DMS53 treated with DMSO at 0.1 percent for 48 hours (cell line): ENCODE measurements around the gene PGA4.
"Not testable (repeated sequence)": the region's sequence is repeated elsewhere in the genome, so short reads cannot be mapped to it uniquely, and the experiment has no call there.

Experiments used
- DNase-seq: peaks from one replicate; lab custom pipeline; 2025; ENCODE audit not compliant: unreplicated experiment; lab: John Stamatoyannopoulos, UW

PGA4 gene

DNA sequence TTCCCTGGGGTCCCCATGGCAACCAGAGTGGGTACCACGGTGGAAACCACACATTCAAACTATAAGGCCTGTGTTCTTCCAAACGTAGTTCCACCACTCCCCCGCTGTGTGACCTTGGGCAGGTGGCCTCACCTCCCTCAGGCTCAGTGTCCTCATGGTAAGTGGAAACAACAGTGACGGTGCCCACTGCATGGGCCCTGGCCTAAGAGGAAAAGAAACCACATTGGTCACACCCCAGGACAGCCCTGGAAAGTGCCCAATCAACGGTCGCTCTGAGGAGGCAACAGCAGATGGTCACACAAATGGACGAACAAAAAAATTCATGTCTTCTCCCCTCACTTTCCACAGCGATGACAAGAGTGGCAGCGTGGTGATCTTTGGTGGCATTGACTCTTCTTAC, 25.9 kb downstream of the PGA4 start:
- DNase-seq, result not testable (repeated sequence)

DNA sequence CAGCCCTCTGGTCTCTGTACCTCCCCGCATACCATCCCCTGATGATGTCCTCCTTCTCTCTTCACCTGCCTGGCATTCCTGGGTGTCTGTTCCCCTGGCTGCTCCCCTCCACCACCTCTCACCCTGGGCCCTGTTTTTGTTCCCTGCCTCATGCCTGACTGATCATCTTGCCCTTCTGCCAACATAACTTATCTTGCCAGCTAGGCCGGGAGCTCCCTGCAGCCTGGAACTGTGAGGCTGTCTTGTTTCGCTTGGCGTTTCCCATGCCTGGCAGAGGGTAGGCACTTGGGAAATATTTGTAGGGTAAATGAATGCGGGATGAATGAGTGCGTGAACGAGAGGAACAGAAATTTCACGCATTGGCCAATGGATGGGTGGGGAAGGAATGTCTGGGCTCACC, 27.1 kb downstream of the PGA4 start:
- DNase-seq, result not testable (repeated sequence)

DNA sequence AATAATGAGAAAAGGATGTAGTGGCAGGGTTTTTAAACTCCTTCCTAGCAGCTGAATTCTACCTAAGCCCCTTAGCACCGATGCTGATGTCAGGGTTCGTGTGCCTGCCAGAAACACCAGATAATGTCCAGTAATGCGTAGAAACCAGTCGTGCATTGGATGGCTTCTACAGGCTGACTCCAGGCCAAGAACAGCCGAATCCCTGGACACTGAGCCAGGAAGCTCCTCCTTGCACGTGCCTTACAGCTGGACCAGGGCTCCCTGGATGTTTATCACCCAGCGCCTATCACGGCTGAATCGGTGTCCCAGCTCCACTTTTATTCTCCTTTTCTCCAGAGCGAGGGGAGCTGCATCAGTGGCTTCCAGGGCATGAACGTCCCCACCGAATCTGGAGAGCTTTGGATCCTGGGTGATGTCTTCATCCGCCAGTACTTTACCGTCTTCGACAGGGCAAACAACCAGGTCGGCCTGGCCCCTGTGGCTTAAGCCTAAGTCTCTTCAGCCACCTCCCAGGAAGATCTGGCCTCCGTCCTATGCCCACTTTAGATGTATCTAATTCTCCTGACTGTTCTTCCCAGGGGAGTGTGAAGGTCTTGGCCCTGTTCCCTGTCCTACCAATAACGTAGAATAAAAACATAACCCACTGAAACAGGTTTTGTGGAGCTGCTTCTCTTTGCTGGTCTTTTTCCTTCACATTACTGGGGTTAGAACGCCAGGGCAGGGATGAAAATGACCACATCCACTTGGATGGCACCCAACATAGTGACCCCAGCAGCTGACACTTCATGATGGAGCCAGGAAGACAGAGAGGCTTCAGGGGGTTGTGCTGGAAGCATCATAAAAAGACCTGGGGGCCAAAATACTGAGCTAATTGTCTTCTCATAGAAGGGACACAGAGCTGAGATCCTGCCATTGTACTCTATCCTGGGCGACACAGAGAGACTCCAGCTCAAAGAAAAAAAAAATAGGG, 28.9 kb downstream of the PGA4 start:
- not testable (repeated sequence) for DNase-seq

DNA sequence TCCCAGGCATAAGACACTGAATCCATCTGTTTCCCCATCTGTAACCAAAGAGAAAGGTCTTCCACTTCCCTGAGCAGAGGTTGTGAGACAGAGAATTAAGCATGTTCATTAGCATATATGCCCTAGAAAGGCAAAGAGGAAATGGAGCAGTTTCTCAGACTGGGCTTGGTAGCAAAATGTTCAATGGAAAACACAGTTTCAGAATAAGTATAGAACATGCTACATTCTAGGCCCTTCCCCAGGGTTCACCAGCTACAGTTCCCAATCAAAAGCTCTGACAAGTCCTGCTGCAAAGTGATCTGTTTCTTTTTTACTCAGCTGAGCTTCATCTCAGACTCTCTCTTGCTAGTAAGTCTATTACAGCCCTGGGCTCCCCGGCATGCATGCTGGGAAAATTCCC, 30.2 kb downstream of the PGA4 start:
- not testable (repeated sequence) for DNase-seq

DNA sequence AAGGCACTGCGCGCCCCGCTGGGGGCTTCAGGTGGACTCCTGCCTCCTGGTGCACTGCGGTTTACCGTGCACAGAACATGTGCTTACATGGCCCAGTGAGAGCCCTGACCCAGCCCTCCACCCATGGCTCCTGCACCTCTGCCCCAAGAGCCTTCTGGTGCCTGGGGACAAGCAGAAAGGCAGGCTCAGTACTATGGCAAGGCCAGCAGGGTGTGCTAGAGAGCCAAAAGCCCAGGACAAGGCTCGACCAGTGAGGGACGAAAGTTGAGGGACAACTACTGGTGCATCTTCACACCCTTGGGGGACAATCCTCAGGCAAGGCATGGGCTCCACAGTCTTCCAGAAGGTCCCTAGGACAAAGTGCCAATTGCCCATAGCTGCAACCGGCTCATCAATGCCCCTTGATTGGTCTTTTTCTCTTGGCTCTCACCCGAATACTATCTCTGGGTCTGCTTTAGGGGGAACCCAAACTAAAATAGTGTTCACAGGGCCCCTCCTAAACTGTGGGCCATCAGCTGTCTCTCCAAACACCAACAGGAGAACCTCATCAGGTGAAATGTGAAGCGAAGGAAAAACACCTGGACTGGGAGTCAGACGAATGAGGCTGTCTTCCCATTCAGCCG, 32.4 kb downstream of the PGA4 start:
- peak; percentile 32 for DNase-seq

DNA sequence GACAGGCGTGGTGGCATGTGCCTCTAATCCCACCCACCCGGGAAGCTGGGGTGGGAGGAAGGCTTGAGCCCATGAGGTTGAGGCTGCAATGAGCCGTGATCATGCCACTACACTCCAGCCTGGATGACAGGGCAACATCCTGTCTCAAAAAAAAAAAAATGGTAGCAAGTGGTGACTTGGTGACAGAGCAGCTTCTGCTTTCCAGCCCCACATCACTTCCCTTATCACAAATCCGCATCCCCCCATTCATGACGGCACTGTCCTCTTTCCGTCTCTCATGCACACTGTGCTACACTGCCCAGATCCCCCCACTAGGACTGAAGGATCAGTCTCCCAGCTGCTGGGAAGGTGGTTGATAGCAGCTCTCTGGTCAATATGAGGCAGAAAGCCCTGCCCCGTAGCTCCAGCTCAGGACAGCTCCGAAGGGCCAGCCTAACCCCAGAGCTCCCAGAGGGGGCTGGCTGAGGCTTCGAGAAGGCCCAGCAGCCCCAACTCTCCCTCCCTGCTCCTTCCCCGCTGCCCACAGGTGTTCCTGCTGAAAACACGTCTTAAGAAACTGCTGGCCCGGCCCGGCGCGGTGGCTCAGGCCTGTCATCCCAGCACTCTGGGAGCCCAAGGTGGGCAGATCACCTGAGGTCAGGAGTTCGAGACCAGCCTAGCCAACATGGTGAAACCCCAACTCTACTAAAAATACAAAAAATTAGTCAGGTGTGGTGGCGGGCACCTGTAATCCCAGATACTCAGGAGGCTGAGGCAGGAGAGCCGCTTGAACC, 34.7 kb downstream of the PGA4 start:
- no peak for DNase-seq

DNA sequence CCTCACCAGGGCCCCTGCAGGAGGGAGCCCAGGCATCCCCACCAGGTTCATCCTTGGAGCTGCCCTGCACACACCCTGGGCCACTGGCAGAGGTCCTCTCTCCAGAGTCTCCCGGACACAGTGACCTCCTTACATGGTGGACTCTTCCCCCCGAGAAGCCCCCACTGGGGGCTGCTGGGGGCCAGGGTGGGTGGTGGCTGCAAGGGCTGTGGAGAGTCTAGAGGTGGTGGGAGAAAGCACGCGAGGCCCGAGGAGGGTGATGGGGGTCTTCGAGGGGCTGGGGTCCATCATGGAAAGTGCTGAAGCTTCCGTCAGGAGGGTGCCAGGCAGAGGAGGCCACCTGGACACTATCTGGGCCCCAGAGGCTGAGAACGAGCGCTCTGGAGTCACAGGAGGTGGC, 36.4 kb downstream of the PGA4 start:
- no peak for DNase-seq

DNA sequence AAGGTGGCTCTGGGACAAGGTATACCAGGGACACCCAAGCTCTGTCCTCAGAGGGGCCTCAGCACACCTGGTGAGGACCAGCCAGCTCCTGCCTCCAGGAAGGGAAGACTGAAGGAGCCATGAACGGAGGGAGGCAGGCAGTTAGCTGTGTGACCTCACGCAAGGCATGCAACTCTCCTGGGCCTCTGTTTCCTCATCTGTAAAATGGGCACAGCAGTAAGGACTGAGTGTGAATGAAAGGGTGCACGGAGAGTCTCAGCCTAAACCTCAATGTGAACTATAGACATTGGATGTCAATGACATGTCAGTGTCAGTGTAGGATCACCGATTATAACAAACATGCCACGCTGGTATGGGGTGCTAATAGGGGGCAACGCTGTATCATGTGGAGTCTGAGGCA, 37.2 kb downstream of the PGA4 start:
- DNase-seq, result no peak

DNA sequence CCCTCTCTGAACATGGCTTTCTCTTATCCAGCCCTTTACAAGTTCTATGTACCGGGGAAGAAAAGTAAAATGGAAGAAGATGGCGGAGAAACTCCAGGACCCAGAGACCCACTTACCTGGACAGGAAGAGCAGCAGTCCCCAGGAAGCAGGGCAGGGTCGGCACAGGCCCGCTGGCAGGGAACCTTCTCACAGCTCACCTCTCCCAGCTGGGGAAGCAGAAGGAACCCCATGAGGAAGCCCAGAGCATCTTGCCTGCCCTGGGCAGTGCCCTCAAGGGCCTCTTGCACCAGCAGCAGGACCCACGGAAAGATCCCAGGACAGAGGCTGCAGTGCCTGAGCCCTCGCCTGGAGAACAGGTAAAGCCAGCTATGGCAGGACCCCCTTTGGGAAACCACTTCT, 42.2 kb downstream of the PGA4 start:
- DNase-seq, result no peak

DNA sequence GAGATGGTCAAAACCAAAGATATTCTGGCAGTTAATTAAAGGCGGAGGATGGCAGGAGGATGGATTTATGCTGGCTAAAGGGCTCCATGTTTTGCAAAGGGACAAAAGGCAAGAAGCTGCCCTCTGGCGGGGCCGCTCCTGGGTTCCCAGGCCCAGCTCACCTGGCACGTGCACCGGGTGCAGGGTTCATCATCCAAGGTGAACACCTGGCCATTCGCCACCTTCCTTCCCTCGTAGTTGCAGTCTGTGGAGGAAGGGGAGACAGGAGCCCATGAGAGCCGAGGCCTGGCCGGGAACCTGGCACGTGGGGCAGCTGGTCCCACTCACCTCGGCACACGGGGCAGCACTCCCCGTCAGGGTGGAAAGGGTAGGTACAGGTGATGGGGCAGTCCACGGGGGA, 42.6 kb downstream of the PGA4 start:
- DNase-seq, result no peak

DNA sequence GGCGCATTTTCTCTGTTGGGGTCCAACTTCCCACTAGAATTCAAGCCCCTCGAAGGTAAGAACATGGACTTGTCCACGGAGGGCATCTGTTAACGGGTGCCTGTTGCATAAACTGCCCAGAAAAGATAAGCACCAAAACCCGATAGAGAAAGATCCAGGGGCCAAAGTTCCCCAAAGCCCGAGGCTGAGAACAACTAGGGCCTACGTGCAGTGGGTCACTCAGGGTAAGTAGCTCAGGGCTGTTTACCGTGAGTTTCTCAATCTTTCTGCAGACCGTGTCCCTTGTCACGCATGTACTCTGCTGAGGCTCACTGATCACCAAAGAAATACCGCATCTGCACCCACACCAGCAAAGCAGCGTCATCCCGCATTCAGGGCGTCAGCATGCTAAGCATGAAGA, 43.2 kb downstream of the PGA4 start:
- no peak for DNase-seq

DNA sequence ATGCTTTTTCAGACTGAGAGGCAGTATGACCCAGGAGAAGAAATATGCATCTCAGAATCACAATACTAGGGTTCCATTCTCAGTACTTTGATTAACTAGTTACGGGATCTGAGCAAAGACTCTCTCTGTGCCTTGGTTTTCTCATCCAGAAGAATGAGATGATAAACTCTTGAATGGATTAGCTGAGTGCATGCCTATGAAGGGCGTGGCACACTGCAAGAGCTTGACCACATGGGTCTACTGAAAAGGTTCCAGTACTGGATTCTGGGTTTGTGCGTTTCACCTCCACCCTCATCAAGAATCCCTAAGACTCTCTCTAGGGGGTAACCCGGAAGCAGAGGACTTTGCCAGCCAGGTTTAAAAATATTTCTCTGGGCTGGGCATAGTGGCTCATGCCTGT, 44.5 kb downstream of the PGA4 start:
- DNase-seq, result no peak

DNA sequence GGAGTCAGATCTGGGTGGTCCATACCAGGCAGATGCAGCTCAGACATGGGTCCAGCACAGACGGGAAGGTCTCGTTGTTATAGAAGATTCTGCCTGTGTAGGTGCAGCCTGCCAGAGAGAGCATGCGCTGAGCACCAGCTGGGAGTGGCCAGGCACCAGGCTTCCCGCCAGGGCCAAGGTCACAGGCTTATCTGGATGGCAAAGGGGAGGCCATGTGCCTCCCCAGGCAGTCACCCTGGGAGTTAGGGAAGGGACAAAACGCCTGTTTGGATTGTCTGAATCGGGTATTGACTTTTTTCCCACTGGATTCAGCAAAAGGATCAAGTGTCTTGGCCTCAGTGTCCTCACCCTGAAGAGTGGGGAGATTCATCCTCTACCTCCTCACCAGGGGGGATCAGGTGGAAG, 45.3 kb downstream of the PGA4 start:
- no peak for DNase-seq

DNA sequence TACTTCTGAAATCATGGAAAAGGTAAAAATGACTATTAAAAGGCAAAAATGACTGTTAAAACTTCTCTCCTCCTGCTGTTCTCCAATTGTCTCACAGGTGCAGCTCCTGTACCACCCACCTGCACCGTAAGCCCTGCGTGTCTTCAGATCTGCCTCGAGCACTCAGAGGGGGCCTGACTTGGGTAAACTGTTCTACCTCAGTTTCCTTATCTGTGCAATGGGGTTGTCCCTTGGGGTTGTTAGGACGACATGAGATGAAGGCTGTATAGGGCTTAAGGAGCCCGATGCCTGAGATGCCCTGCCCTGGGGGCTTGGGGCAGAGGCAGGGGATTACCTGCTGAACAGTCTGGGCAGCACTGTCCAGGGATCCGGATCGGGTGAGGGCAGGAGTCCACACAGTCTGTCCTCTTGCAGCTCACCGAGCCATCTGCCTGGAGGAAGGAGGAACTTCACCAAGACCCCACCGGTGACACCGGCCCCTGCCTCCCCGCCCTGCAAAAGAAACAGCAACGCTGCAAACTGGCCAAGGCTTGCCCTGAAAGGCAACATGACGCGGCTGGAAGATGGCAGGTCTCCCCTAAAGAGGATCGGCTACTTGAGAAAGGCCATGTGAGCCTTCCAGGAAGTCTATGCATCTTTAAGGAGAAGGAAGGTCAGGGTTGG, 46.6 kb downstream of the PGA4 start:
- DNase-seq, result no peak

DNA sequence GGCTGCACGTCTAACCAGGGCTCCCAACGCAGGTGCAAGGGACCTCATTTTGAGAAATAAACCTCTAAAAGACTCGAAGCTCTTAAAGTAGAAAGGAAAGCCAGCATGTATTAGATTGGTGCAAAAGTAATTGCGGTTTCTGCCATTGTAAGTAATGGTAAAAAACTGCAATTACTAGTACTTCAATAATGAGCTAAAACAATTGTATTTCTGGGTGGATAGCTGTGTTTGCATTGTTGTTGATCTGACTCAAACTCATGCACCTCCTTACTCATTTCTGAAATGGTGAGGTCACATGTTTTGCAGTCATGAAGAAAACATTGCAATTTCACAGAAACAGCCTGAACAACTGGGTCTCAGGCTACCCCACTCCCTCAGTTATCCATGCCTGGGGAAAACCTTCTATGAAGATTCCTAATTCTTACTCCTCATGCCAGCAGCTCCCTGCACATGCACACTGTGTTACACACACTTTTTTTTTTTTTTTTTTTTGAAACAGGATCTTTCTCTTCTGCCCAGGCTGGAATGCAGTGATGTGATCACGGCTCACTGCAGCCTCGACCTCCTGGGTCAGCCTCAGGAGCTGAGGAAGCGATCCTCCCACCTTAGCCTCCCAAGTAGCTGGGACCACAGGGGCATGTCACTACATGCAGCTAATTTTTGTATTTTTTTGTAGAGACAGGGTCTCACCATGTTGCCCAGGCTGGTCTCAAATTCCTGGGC, 48.4 kb downstream of the PGA4 start:
- DNase-seq, result no peak

DNA sequence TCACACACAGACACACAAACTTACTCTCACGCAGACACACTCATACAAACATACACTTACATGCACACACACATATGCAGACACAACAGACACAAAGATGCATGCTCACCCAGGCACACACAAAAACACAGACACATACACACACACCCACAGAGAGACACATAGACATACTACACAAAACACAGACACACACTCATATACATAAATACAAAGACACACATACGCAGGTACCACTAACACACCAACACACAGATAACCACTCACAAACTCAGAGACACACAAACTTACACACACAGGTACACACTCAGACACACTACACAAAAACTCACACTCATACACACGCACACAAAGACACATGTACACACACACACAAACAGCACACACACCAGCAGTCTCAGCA, 50.6 kb downstream of the PGA4 start:
- no peak for DNase-seq

DNA sequence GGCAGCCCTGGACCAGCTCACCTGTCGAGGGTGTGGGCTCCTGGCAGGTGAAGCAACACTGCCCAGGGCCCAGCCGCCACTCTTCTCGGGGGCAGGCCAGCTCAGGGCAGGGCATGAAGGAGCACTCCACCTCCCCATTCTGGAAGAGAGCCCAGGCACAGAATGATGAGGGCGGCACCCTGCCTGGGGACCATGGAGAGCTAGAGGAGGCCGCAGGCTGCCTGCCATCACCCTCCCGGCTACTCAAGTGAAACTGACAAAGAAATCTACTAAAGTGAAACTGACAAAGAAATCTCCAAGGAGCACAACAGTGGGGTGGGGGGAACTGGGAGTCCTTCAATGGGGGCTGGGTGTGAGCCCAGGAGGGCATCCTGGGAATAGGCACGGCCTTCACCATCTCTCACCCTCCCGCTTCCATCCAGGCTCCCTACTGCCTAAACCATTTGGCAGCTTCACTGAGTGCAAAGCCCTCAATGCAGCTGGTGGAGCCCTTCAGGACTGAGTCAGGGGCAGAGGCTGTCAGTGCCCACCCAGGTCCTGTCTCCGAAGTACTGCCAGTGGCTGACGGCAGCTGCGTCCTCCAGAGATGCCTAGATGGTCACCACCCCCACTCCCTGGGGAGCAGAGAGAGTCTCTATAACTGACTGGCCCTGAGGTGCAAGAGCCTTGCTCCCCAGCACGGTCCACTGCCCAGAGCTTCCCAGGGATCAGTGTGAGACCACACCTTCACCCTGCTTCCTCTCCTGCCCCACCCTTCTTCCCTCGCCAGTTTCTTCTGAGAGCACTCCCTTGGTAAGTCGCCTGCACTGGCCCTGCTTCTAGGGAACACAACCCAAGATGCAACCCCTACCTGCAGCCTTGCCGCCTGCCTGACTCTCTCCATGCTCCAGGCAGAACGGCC, 51.3 kb downstream of the PGA4 start:
- peak; percentile 2 for DNase-seq

DNA sequence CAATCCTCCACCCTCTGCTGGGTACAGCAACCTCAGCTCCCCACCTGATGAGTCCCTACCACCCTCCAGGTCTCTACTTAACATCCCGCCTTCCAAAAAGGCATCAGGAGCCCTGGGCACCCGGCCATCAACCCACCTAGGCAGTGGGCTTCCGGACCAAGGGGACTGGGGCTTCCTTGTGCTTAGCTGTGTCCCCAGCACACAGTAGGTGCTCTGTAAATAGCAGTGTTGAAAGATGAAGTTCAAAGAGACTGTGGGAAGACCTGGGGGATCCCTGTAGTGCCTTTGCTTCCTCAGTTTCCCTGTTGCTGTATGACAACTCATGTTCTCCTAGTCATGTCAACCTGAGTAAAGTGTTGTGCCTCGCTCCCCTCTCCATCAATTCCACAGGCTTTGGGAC, 51.9 kb downstream of the PGA4 start:
- DNase-seq, result no peak

DNA sequence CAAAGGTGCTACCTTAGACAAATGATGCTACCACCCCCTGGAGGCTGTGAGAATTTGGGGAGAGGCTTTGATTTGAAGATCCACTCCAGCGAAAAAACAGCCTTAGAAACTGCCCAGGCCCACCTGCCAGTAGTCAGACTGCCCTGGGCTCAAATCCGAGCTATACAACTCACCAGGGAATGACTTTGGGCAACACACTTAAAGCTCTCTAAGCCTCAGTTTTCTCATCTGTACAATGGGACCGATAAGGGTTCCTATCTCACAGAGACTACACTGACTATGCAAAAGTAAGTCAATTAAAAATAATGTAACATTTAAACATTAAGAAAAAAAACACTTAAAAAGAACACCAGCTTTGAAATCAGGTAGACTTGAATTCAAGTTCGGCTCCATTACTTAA, 53.0 kb downstream of the PGA4 start:
- no peak for DNase-seq
